Measurements from ENCODE around the gene GREB1L.

GRCh38 chr18:21404426-21404825 is 162.4 kb downstream of the GREB1L start:
- TF ChIP-seq CTCF (conservative IDR thresholded peaks at IDR 0.05), result no peak
- TF ChIP-seq ZFX (IDR thresholded peaks at IDR 0.05), result no peak
